ENCODE measurements around the gene PRKACA.

The PRKACA gene

GRCh38 chr19:14054721-14055120, 62.8 kb downstream of the PRKACA start:
- H4K20me1 ChIP-seq (ENCODE audit: insufficient read depth, low read length), result no peaks in the 10 kb centered on the region
- peaks cover 10% of the 10 kb centered on the region for H3K27me3 ChIP-seq (ENCODE audit: low read depth, low read length)
- H3K9ac ChIP-seq (ENCODE audit: low read length), result no peak overlapping the region
- H3K36me3 ChIP-seq (replicated peaks; ENCODE audit: low read depth, low read length), result peaks cover 15% of the 10 kb centered on the region
- H2AFZ ChIP-seq (ENCODE audit: low read depth, low read length), result no peak overlapping the region
- H3K9me3 ChIP-seq (ENCODE audit: insufficient read depth, low read length), result no peaks in the 10 kb centered on the region
- no peak overlapping the region for H3K4me3 ChIP-seq (ENCODE audit: low read length)
- H3K27ac ChIP-seq (ENCODE audit: low read length), result no peak overlapping the region
- TF ChIP-seq EZH2phosphoT487 (IDR thresholded peaks at IDR 0.05; ENCODE audit: low read depth), result no peak
- TF ChIP-seq, protein P1, sequence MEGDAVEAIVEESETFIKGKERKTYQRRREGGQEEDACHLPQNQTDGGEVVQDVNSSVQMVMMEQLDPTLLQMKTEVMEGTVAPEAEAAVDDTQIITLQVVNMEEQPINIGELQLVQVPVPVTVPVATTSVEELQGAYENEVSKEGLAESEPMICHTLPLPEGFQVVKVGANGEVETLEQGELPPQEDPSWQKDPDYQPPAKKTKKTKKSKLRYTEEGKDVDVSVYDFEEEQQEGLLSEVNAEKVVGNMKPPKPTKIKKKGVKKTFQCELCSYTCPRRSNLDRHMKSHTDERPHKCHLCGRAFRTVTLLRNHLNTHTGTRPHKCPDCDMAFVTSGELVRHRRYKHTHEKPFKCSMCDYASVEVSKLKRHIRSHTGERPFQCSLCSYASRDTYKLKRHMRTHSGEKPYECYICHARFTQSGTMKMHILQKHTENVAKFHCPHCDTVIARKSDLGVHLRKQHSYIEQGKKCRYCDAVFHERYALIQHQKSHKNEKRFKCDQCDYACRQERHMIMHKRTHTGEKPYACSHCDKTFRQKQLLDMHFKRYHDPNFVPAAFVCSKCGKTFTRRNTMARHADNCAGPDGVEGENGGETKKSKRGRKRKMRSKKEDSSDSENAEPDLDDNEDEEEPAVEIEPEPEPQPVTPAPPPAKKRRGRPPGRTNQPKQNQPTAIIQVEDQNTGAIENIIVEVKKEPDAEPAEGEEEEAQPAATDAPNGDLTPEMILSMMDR (IDR thresholded peaks at IDR 0.05; ENCODE audit: low read depth, low read length), result no peak
- no peak overlapping the region for H3K4me2 ChIP-seq (ENCODE audit: low read length)
- no peaks in the 10 kb centered on the region for H3K79me2 ChIP-seq (ENCODE audit: low read length)
- H3K4me1 ChIP-seq (ENCODE audit: low read length), result 0 out of 2 replicates have a peak, but pooled peaks cover 2% of the 10 kb centered on the region

DNA sequence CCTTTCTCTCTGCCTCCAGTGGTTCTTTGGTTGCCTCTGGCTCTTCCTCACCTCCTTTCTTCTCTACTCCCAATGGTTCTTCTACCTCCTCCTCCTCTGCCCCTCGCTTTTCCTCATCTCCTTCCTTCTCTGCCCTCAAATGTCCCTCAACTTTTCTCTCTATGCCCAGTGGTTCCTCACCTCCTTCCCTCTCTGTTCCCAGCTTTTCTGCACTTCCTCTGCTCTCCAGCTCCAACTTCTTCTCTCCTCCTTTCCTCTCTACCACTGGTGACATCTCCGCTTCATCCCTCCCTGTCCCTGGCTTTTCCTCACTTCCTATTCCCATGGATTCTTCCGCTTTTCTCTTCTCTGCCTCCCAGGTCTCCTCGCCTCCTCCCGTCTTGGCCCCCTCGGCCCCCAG, 63.5 kb downstream of the PRKACA start:
- Histone ChIP-seq H3K79me2 (ENCODE audit: low read length) (no peaks in the 10 kb centered on the region), H3K4me3 (ENCODE audit: low read length) (no peak overlapping the region), H3K27ac (ENCODE audit: low read length) (no peak overlapping the region), H4K20me1 (ENCODE audit: insufficient read depth, low read length) (no peaks in the 10 kb centered on the region), H2AFZ (ENCODE audit: low read depth, low read length) (no peak overlapping the region), H3K4me1 (ENCODE audit: low read length) (0 out of 2 replicates have a peak, but pooled peaks cover 2% of the 10 kb centered on the region), H3K27me3 (ENCODE audit: low read depth, low read length) (peaks cover 8% of the 10 kb centered on the region; the same call in 1 of the 2 replicates), H3K4me2 (ENCODE audit: low read length) (no peak overlapping the region), H3K9ac (ENCODE audit: low read length) (no peak overlapping the region), H3K36me3 (replicated peaks; ENCODE audit: low read depth, low read length) (peaks cover 15% of the 10 kb centered on the region), H3K9me3 (ENCODE audit: insufficient read depth, low read length) (no peaks in the 10 kb centered on the region)
- TF ChIP-seq, protein P1 (IDR thresholded peaks at IDR 0.05; ENCODE audit: low read depth, low read length), result no peak
- TF ChIP-seq EZH2phosphoT487 (IDR thresholded peaks at IDR 0.05; ENCODE audit: low read depth), result no peak

- Histone ChIP-seq H2AFZ (ENCODE audit: low read depth, low read length) (no peak overlapping the region), H3K36me3 (replicated peaks; ENCODE audit: low read depth, low read length) (peaks cover 15% of the 10 kb centered on the region), H3K27me3 (ENCODE audit: low read depth, low read length) (peaks cover 5% of the 10 kb centered on the region; the same call in 1 of the 2 replicates)
These were observed 64.1 kb downstream of the PRKACA start for GRCh38 chr19:14053500-14053899.

GRCh38 chr19:14053032-14053431, 64.5 kb downstream of the PRKACA start:
- Histone ChIP-seq H3K9me3 (ENCODE audit: insufficient read depth, low read length) (no peaks in the 10 kb centered on the region), H3K4me3 (ENCODE audit: low read length) (no peak overlapping the region), H3K27me3 (ENCODE audit: low read depth, low read length) (no peaks in the 10 kb centered on the region; the same call in 1 of the 2 replicates), H3K9ac (ENCODE audit: low read length) (no peak overlapping the region), H3K36me3 (replicated peaks; ENCODE audit: low read depth, low read length) (peaks cover 18% of the 10 kb centered on the region), H3K27ac (ENCODE audit: low read length) (no peak overlapping the region), H2AFZ (ENCODE audit: low read depth, low read length) (no peak overlapping the region), H3K4me2 (ENCODE audit: low read length) (no peak overlapping the region), H4K20me1 (ENCODE audit: insufficient read depth, low read length) (no peaks in the 10 kb centered on the region), H3K79me2 (ENCODE audit: low read length) (no peaks in the 10 kb centered on the region), H3K4me1 (ENCODE audit: low read length) (no peaks in the 10 kb centered on the region)
- TF ChIP-seq, protein P1 (IDR thresholded peaks at IDR 0.05; ENCODE audit: low read depth, low read length), result no peak
- no peak for TF ChIP-seq EZH2phosphoT487 (IDR thresholded peaks at IDR 0.05; ENCODE audit: low read depth)

More at GRCh38 chr19:14053500-14053899, 64.1 kb downstream of the PRKACA start:
- Histone ChIP-seq H3K4me3 (ENCODE audit: low read length) (no peak overlapping the region), H3K79me2 (ENCODE audit: low read length) (no peaks in the 10 kb centered on the region), H3K4me2 (ENCODE audit: low read length) (no peak overlapping the region), H3K27ac (ENCODE audit: low read length) (no peak overlapping the region), H4K20me1 (ENCODE audit: insufficient read depth, low read length) (no peaks in the 10 kb centered on the region), H3K9ac (ENCODE audit: low read length) (no peak overlapping the region), H3K9me3 (ENCODE audit: insufficient read depth, low read length) (no peaks in the 10 kb centered on the region), H3K4me1 (ENCODE audit: low read length) (no peaks in the 10 kb centered on the region)
- TF ChIP-seq, protein P1 (IDR thresholded peaks at IDR 0.05; ENCODE audit: low read depth, low read length), result no peak
- no peak for TF ChIP-seq EZH2phosphoT487 (IDR thresholded peaks at IDR 0.05; ENCODE audit: low read depth)
